Fibroblast of lung (primary cell): ENCODE measurements around the gene ATOX1. TPM values are rescaled to one million over a fixed set of nuclear protein-coding genes. Genes with fewer than 3 reads are reported as not detected.

Experiments used
- DNase-seq, 2 donors: peaks; one replicate each; pipeline versions ENCODE4 v3.0.0 to v3.0.0-alpha.2; 2010; ENCODE audit warnings: low read depth in 2 of 2
- H2AFZ ChIP-seq: 2 replicates; pipeline ENCODE4 v1.5.1; 2012; ENCODE audit warnings: low read length, control low read depth, inconsistent platforms
- H3K27ac ChIP-seq: 2 replicates; pipeline ENCODE4 v1.5.1; 2011; ENCODE audit warnings: low read length, control low read depth; ENCODE audit not compliant: insufficient read depth
- H3K27me3 ChIP-seq: 2 replicates; pipeline ENCODE4 v1.5.1; 2011; ENCODE audit warnings: mild to moderate bottlenecking, low read length; ENCODE audit not compliant: control insufficient read depth, insufficient read depth
- H3K36me3 ChIP-seq: 2 replicates; pipeline ENCODE4 v1.5.1; 2011; ENCODE audit warnings: low read length; ENCODE audit not compliant: control insufficient read depth, insufficient read depth
- H3K4me1 ChIP-seq: 2 replicates; pipeline ENCODE4 v1.5.1; 2011; ENCODE audit warnings: low read length; ENCODE audit not compliant: control insufficient read depth, insufficient read depth; ENCODE audit errors: extremely low read depth
- H3K4me2 ChIP-seq: 2 replicates; pipeline ENCODE4 v1.5.1; 2011; ENCODE audit warnings: low read length, control low read depth; ENCODE audit not compliant: insufficient read depth; ENCODE audit errors: extremely low read depth
- H3K4me3 ChIP-seq, 4 experiments: fragments of 200-600 bp in 1 of 4; sonication (generic) in 1 of 4; replicated peaks in 1 of 4; 2 replicates each; pipeline ENCODE4 v1.5.1; 2011 to 2016; ENCODE audit warnings: low read length in 4 of 4, low read depth in 3 of 4, mild to moderate bottlenecking in 3 of 4, control low read depth in 2 of 4, inconsistent platforms in 1 of 4, mixed read lengths in 1 of 4; ENCODE audit not compliant: insufficient read depth in 1 of 4; ENCODE audit errors: control extremely low read depth in 1 of 4
- H3K79me2 ChIP-seq: 2 replicates; pipeline ENCODE4 v1.5.1; 2012; ENCODE audit warnings: mild to moderate bottlenecking, low read length, inconsistent platforms; ENCODE audit not compliant: control insufficient read depth, insufficient read depth
- H3K9ac ChIP-seq: 2 replicates; pipeline ENCODE4 v1.5.1; 2011; ENCODE audit warnings: mild to moderate bottlenecking, low read length, control low read depth; ENCODE audit not compliant: insufficient read depth
- H3K9me3 ChIP-seq: 2 replicates; pipeline ENCODE4 v1.5.1; 2012; ENCODE audit warnings: low read depth, low read length; ENCODE audit not compliant: control insufficient read depth, insufficient read depth
- H4K20me1 ChIP-seq: 2 replicates; pipeline ENCODE4 v1.5.1; 2011; ENCODE audit warnings: low read length; ENCODE audit not compliant: control insufficient read depth, insufficient read depth; ENCODE audit errors: extremely low read depth
- EZH2 ChIP-seq: IDR thresholded peaks from 2 replicates; pipeline ENCODE4 v1.5.1; 2012; ENCODE audit warnings: low read length, control low read depth, mild to moderate bottlenecking; ENCODE audit errors: missing control alignments
- polyA plus RNA-seq, 2 donors: library from polyadenylated mRNA; depleted of rRNA in 1 of 2; stranded (reverse) in 1 of 2; unstranded in 1 of 2; fragments of >200 nt; gene quantifications; 2 replicates each; pipeline ENCODE4 v1.2.1, GENCODE V29; 2011 to 2012; ENCODE audit warnings: missing spikeins in 1 of 2
- total RNA-seq: library from RNA; depleted of rRNA; stranded (reverse); fragments of >200 nt; gene quantifications from 2 replicates; pipeline ENCODE4 v1.2.1, GENCODE V29; 2014
- TF ChIP-seq, protein P1 (sequence below), 2 donors: IDR thresholded peaks in 1 of 2; conservative IDR thresholded peaks in 1 of 2; 1 replicate in 1 of 2; 2 replicates in 1 of 2; pipeline ENCODE4 v1.5.1; 2011 to 2012; ENCODE audit warnings: low read length in 2 of 2, control low read depth in 1 of 2, inconsistent platforms in 1 of 2, low read depth in 1 of 2, mild to moderate bottlenecking in 1 of 2

ATOX1 gene
- total and polyA plus RNA-seq, 2 donors (not counting 1 experiment from before 2014, with no cell fraction given) = 59.9 to 245 TPM

DNA sequence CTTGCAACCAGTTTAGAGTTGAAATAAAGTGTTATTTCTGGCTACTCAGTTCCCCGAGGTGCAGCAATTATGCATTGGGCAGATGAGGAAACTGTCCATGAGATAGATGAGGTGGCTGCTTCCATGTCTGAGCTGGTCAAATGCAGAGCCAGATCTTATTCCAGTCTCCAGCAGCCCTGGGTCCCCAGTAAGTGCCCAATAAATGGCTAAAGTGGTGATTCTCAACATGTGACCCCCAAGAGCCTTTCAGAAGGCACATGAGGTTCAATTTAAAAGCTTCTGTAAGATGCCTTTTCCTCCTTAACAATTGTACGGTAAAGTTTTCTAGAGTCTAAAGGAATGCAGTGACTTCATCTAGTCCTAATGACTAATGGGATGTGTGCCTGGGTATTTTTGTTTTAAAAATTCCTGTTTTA is 17.5 kb downstream of the ATOX1 start:
- DNase-seq = peak; percentile 57 to 86
- no peak for TF ChIP-seq EZH2
- TF ChIP-seq, protein P1, sequence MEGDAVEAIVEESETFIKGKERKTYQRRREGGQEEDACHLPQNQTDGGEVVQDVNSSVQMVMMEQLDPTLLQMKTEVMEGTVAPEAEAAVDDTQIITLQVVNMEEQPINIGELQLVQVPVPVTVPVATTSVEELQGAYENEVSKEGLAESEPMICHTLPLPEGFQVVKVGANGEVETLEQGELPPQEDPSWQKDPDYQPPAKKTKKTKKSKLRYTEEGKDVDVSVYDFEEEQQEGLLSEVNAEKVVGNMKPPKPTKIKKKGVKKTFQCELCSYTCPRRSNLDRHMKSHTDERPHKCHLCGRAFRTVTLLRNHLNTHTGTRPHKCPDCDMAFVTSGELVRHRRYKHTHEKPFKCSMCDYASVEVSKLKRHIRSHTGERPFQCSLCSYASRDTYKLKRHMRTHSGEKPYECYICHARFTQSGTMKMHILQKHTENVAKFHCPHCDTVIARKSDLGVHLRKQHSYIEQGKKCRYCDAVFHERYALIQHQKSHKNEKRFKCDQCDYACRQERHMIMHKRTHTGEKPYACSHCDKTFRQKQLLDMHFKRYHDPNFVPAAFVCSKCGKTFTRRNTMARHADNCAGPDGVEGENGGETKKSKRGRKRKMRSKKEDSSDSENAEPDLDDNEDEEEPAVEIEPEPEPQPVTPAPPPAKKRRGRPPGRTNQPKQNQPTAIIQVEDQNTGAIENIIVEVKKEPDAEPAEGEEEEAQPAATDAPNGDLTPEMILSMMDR (conservative IDR thresholded peaks at IDR 0.05 in 1 of 2, IDR thresholded peaks at IDR 0.05 in 1 of 2; ENCODE audit: low read depth in 1 of 2, low read length in 2 of 2) = no peak
- Histone ChIP-seq H3K4me2 (peak overlapping the region; percentile 84), H4K20me1 (no peaks in the 10 kb centered on the region), H3K4me1 (peaks cover 35% of the 10 kb centered on the region), H3K9me3 (no peaks in the 10 kb centered on the region), H3K4me3 (peak overlapping the region in 3 of 4 experiments; percentile 5 to 18 (median 8)), H3K36me3 (no peaks in the 10 kb centered on the region), H3K27ac (peak overlapping the region; percentile 93), H3K79me2 (no peaks in the 10 kb centered on the region), H3K9ac (peak overlapping the region; percentile 58), H2AFZ (no peak overlapping the region), H3K27me3 (no peaks in the 10 kb centered on the region)

DNA sequence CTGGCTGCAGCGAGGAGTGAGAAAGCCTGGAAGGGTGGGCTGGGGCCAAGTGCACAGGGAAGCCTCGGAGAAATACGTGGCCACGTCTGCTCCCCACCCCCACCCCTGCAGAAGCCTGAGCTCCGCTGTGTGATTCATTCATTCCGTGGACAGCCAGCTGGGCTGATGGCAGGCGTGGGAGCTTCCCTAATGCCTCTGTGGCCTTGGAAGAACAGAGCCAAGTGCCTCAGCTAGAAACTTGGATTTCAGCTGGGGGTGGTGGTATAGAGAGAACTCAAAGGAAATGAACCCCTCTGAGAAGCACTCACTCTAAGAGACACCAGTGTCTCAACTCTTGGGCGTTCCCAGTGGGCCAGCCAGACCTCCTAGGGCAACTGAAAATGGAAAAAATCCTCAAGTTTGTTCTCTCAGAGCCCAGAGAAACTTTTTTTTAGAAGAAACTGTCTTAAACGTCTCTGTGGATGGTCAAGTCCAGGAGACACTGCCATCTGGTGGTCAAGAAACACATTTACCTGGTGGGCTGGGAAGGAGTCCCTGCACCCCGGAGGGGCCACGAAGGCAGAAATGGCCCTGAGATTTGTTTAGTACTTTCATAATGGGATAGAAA is 18.0 kb downstream of the ATOX1 start:
- DNase-seq = peak; percentile 94 to 97
- H3K79me2 ChIP-seq = no peaks in the 10 kb centered on the region
- TF ChIP-seq EZH2 = no peak
- TF ChIP-seq, protein P1 (conservative IDR thresholded peaks at IDR 0.05 in 1 of 2, IDR thresholded peaks at IDR 0.05 in 1 of 2; ENCODE audit: low read depth in 1 of 2, low read length in 2 of 2) = peak; percentile 74 to 81
- peak overlapping the region in 3 of 4 experiments; percentile 18 to 24 (median 20) for H3K4me3 ChIP-seq
- no peaks in the 10 kb centered on the region for H3K27me3 ChIP-seq
- no peaks in the 10 kb centered on the region for H3K36me3 ChIP-seq
- H2AFZ ChIP-seq = no peak overlapping the region
- peak overlapping the region; percentile 59 for H3K9ac ChIP-seq
- no peaks in the 10 kb centered on the region for H4K20me1 ChIP-seq
- H3K9me3 ChIP-seq = no peaks in the 10 kb centered on the region
- H3K4me2 ChIP-seq = peak overlapping the region; percentile 84
- peak overlapping the region; percentile 93 for H3K27ac ChIP-seq
- H3K4me1 ChIP-seq = peaks cover 32% of the 10 kb centered on the region

DNA sequence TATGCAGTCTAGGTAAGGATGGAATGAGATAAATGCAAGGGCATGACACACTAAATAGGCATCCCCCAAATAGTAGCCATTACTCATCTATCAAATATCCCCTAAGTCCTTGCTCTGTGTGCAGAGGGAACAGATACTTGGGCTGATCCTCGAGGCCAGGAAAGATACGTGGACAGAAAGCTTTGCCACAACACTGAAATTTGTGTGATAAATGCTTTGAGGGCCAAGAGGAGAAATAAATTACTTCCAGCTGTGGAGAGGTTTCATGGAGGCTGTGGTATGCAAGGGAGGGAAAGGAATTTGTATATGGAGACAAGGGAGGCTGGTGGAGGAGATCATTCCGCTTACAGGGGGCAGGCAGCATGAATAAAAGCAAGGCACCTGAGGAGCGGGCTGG is 18.5 kb downstream of the ATOX1 start:
- H3K4me1 ChIP-seq = peaks cover 27% of the 10 kb centered on the region
- no peak overlapping the region for H2AFZ ChIP-seq
- peak overlapping the region; percentile 59 for H3K9ac ChIP-seq
- H3K79me2 ChIP-seq = no peaks in the 10 kb centered on the region
- DNase-seq = peak; percentile 81 to 99
- no peaks in the 10 kb centered on the region for H3K36me3 ChIP-seq
- TF ChIP-seq EZH2 = no peak
- TF ChIP-seq, protein P1 (conservative IDR thresholded peaks at IDR 0.05 in 1 of 2, IDR thresholded peaks at IDR 0.05 in 1 of 2; ENCODE audit: low read depth in 1 of 2, low read length in 2 of 2) = no peak
- H3K27me3 ChIP-seq = no peaks in the 10 kb centered on the region
- no peaks in the 10 kb centered on the region for H3K9me3 ChIP-seq
- H3K4me2 ChIP-seq = peak overlapping the region; percentile 84
- peak overlapping the region; percentile 93 for H3K27ac ChIP-seq
- H4K20me1 ChIP-seq = no peaks in the 10 kb centered on the region
- peak overlapping the region in 1 of 4 experiments; percentile 20 for H3K4me3 ChIP-seq
